ENCODE measurements around the gene KCNK13.

KCNK13 gene

GRCh38 chr14:90132821-90133570, 71.2 kb downstream of the KCNK13 start:
- DNase-seq: no peak

GRCh38 chr14:90136904-90137303, 75.1 kb downstream of the KCNK13 start:
- no peak for DNase-seq

- DNase-seq: no peak
Observed at GRCh38 chr14:90137807-90138206, 76.0 kb downstream of the KCNK13 start.

GRCh38 chr14:90139199-90139598, 77.4 kb downstream of the KCNK13 start:
- DNase-seq: no peak

GRCh38 chr14:90140298-90140955, 78.6 kb downstream of the KCNK13 start:
- DNase-seq: no peak

- DNase-seq: no peak
Observed at GRCh38 chr14:90140956-90141316, 79.1 kb downstream of the KCNK13 start.

- no peak for DNase-seq
Observed at GRCh38 chr14:90153429-90153828, 91.6 kb downstream of the KCNK13 start.

- DNase-seq: no peak
Observed at GRCh38 chr14:90154110-90154509, 92.3 kb downstream of the KCNK13 start.

- DNase-seq: no peak
Observed at GRCh38 chr14:90159146-90159545, 97.4 kb downstream of the KCNK13 start.

GRCh38 chr14:90159688-90160087, 97.9 kb downstream of the KCNK13 start:
- no peak for DNase-seq

GRCh38 chr14:90161129-90161528, 99.3 kb downstream of the KCNK13 start:
- no peak for DNase-seq

GRCh38 chr14:90168425-90169105, 106.8 kb downstream of the KCNK13 start:
- DNase-seq: no peak

GRCh38 chr14:90175631-90176030, 113.8 kb downstream of the KCNK13 start:
- no peak for DNase-seq

GRCh38 chr14:90177539-90178189, 115.9 kb downstream of the KCNK13 start:
- no peak for DNase-seq

GRCh38 chr14:90179357-90179756, 117.6 kb downstream of the KCNK13 start:
- DNase-seq: no peak

GRCh38 chr14:90179809-90180779, 118.3 kb downstream of the KCNK13 start:
- no peak for DNase-seq

- no peak for DNase-seq
Observed at GRCh38 chr14:90184094-90184493, 122.3 kb downstream of the KCNK13 start.

GRCh38 chr14:90184571-90185266, 122.9 kb downstream of the KCNK13 start:
- no peak for DNase-seq

GRCh38 chr14:90188588-90188987, 126.8 kb downstream of the KCNK13 start:
- no peak for DNase-seq

- no peak for DNase-seq
Observed at GRCh38 chr14:90191154-90191553, 129.4 kb downstream of the KCNK13 start.

GRCh38 chr14:90191585-90191984, 129.8 kb downstream of the KCNK13 start:
- no peak for DNase-seq

GRCh38 chr14:90193925-90194324, 132.1 kb downstream of the KCNK13 start:
- DNase-seq: peak; percentile 16
